Fibroblast of the aortic adventitia (primary cell): ENCODE data around the gene ATP1A1. TPM values are rescaled to one million over a fixed set of nuclear protein-coding genes. Genes with fewer than 3 reads are reported as not detected.

Experiments used
- DNase-seq: peaks from one replicate; pipeline ENCODE4 v3.0.0-alpha.2; 2010; ENCODE audit warnings: low read depth
- H3K4me3 ChIP-seq: 2 replicates; pipeline ENCODE4 v1.5.1; 2011; ENCODE audit warnings: low read depth, mild to moderate bottlenecking, control low read depth, low read length, moderate library complexity
- total RNA-seq: library from RNA; depleted of rRNA; stranded (reverse); fragments of >200 nt; gene quantifications from 2 replicates; pipeline ENCODE4 v1.2.3, GENCODE V29; 2012; ENCODE audit warnings: low replicate concordance
- TF ChIP-seq, protein P1 (sequence below): IDR thresholded peaks from 2 replicates; pipeline ENCODE4 v1.5.1; 2011; ENCODE audit warnings: mild to moderate bottlenecking, low read length, control low read depth, inconsistent platforms; ENCODE audit not compliant: insufficient read depth

The ATP1A1 gene
- total RNA-seq, 1 donor = 126 TPM

GRCh38 chr1:116373431-116374352 lies 648 bp downstream of the ATP1A1 start:
- peak overlapping the region; percentile 85 for H3K4me3 ChIP-seq
- peak; percentile 47 for DNase-seq
- TF ChIP-seq, protein P1, sequence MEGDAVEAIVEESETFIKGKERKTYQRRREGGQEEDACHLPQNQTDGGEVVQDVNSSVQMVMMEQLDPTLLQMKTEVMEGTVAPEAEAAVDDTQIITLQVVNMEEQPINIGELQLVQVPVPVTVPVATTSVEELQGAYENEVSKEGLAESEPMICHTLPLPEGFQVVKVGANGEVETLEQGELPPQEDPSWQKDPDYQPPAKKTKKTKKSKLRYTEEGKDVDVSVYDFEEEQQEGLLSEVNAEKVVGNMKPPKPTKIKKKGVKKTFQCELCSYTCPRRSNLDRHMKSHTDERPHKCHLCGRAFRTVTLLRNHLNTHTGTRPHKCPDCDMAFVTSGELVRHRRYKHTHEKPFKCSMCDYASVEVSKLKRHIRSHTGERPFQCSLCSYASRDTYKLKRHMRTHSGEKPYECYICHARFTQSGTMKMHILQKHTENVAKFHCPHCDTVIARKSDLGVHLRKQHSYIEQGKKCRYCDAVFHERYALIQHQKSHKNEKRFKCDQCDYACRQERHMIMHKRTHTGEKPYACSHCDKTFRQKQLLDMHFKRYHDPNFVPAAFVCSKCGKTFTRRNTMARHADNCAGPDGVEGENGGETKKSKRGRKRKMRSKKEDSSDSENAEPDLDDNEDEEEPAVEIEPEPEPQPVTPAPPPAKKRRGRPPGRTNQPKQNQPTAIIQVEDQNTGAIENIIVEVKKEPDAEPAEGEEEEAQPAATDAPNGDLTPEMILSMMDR = no peak

- no peak for DNase-seq
- peak overlapping the region; percentile 85 for H3K4me3 ChIP-seq
- TF ChIP-seq, protein P1 = no peak
Measured at GRCh38 chr1:116374353-116375147, 1.5 kb downstream of the ATP1A1 start.

DNA sequence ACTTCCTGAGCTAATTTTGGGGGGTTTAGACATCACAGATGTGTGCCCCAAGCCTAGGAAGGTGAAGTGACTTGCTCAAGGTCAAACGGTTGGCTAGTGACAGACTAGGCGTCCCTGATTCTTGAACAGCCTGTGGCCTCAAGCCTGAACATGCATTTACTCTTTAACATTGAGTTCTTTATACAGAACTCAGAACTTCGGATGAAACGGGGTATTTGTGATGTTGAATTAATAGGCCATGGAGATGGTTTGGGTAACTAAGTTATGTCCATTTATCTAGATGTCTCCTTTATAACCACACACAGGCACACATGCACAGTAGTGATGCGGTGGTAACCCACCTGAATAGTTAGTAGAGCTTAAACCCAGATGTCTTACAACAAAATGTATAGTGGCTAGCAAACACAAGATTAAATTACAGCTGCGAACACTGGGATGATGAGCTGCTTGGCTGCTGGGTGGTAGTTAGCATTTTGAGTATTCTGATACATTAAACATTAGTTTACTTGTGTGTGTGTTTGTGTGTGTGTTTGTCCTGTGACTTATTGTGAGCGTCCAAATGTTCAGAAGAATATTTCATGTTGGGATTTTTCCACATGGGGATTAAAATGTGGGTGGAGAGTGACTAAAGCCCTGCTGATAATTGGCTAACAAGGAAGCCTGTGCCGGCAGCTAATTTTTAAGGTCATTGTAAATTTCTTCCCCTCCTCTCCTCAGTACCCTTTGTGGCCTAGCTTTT lies 2.3 kb downstream of the ATP1A1 start:
- TF ChIP-seq, protein P1 = no peak
- peak overlapping the region; percentile 85 for H3K4me3 ChIP-seq
- DNase-seq = no peak

DNA sequence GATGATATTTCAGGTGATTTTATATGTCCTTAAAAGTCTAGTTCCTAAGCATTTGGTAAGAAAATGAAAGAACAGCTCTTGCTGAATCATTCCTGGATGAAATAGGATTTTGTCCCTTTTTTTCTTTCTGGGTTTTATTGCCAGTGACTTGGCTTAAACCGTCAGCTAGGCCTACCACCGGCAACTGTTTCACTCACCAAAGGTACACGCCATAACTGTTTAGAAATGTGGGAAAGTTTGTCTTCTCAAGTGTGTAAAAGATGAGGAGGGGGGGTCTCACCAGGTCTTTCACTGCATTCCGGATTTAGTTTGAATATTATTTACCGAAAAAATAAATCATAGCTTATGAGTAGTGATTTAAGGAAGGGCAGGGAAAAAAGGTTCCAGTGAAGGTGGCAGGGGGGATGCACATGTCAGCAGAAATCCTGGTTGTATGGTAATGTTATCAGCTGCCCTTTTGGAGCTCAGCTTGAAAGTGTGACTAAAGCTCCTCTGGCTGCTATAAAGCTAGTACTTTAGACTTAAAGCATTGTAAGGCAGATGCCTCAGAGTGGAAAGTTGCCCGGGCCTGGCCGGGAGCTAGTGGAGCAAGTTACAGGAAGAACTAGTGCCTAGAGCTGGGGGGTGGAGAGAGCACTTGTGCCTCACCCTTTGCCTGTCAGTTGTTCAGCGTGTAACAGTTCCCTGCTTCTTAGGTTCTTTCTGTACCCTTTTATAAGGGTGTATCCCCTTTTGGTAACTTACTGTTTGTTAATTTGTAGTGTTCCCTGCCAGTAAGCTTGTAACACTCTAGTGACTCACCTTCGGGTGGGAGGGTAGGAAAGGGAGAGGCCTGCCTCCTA lies 3.1 kb downstream of the ATP1A1 start:
- TF ChIP-seq, protein P1 = no peak
- DNase-seq = peak; percentile 92
- H3K4me3 ChIP-seq = peak overlapping the region; percentile 85

DNA sequence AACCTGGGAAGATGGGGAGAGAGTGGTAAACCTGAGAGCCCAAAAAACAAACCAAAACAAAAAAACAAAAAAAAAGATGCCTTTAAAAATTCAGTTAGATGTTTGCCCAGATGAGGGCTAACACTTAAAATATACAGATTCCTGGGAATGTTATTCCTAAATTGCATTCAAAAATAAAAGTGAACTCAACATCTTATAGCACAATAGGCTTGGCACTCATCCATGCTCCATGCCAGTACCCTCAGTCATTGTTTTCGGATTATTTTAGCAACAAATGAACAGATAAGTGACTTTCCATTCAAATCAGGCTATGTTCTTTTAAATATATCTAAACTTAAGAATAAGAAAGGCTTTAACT lies 3.7 kb downstream of the ATP1A1 start:
- peak overlapping the region; percentile 85 for H3K4me3 ChIP-seq
- TF ChIP-seq, protein P1 = no peak
- peak; percentile 72 for DNase-seq
